ENCODE data around the gene INSYN1.

The INSYN1 gene

DNA sequence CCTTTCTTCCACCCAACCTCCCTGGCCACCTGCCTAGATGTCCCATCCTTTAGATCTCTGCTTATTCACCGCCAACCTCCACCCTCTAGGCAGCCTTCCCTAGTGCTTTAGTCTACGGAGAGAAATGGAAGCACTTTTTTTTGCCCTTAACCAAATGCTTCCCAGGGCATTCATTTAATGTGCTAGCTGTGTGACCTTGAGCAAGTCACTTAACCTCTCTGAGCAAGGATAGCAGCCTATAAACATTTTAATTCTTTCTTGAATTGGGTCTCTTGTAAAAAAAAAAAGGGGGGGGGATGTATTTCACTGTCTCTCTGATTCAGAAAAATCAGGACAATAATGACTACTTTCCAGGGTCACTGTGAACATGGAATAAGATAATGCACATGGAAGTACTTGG, 3.2 kb upstream of the INSYN1 start:
- 83% methylated on average over 2 of the region's 2 CpGs for WGBS
- H3K9me3 ChIP-seq (ENCODE audit: insufficient read depth, low read depth, low read length): no peaks in the 10 kb centered on the region
- H3K36me3 ChIP-seq (ENCODE audit: insufficient read depth, low read length): no peaks in the 10 kb centered on the region
- no peak overlapping the region for H3K27ac ChIP-seq (ENCODE audit: low read depth, low read length)
- H3K9ac ChIP-seq (ENCODE audit: low read depth, low read length): no peak overlapping the region
- no peak overlapping the region for H3K4me3 ChIP-seq (ENCODE audit: low read length)
- peaks cover 27% of the 10 kb centered on the region for H3K27me3 ChIP-seq (ENCODE audit: insufficient read depth, low read length)
- peaks cover 16% of the 10 kb centered on the region; the same call in 1 of the 2 replicates for H3K4me1 ChIP-seq (ENCODE audit: insufficient read depth, low read length)

DNA sequence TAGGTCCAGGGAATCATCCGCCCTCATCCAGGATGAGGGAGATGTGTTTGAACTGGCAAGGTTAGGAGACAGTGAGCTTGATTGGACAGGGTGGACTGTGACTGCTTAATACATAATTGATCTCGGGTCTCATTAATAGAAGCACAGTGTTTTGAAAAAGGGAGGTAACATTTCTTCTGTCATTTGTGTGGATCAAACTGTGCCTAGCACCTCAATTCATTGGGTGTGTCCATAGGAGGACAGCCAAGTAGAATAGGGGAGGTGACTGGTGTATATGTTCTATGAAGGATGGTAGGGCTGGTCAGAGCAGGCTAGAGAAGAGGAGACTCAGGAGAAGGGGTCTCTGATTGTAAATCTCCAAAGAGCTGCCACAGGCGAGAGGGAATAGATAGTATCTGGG, 2.8 kb upstream of the INSYN1 start:
- Histone ChIP-seq H3K9ac (ENCODE audit: low read depth, low read length) (no peak overlapping the region), H3K4me3 (ENCODE audit: low read length) (no peak overlapping the region), H3K36me3 (ENCODE audit: insufficient read depth, low read length) (no peaks in the 10 kb centered on the region), H3K27me3 (ENCODE audit: insufficient read depth, low read length) (peaks cover 32% of the 10 kb centered on the region), H3K4me1 (ENCODE audit: insufficient read depth, low read length) (peaks cover 16% of the 10 kb centered on the region; the same call in 1 of the 2 replicates), H3K27ac (ENCODE audit: low read depth, low read length) (no peak overlapping the region), H3K9me3 (ENCODE audit: insufficient read depth, low read depth, low read length) (no peaks in the 10 kb centered on the region)
- WGBS: 91% methylated on average over 3 of the region's 3 CpGs

DNA sequence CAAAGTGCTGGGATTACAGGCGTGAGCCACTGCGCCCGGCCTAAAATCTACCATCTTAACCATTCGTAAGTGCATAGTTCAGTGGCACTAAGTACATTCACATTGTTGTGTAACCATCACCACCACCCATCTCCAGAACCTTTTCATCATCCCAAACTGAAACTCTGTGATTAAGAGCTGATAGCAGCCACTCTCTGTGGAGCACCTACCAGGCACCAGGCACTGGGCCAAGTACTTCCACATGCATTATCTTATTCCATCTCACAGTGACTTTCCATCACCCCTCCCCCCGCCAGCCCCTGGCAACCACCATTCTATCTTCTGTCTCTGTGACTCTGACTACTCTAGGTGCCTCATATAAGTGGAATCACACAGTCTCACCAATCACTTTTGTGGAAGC, 2.3 kb upstream of the INSYN1 start:
- H3K27me3 ChIP-seq (ENCODE audit: insufficient read depth, low read length): peaks cover 35% of the 10 kb centered on the region
- H3K36me3 ChIP-seq (ENCODE audit: insufficient read depth, low read length): no peaks in the 10 kb centered on the region
- H3K9ac ChIP-seq (ENCODE audit: low read depth, low read length): no peak overlapping the region
- WGBS: 89% methylated on average over 5 of the region's 5 CpGs
- no peak overlapping the region for H3K27ac ChIP-seq (ENCODE audit: low read depth, low read length)
- peaks cover 16% of the 10 kb centered on the region; the same call in 1 of the 2 replicates for H3K4me1 ChIP-seq (ENCODE audit: insufficient read depth, low read length)
- H3K4me3 ChIP-seq (ENCODE audit: low read length): no peak overlapping the region
- H3K9me3 ChIP-seq (ENCODE audit: insufficient read depth, low read depth, low read length): no peaks in the 10 kb centered on the region

DNA sequence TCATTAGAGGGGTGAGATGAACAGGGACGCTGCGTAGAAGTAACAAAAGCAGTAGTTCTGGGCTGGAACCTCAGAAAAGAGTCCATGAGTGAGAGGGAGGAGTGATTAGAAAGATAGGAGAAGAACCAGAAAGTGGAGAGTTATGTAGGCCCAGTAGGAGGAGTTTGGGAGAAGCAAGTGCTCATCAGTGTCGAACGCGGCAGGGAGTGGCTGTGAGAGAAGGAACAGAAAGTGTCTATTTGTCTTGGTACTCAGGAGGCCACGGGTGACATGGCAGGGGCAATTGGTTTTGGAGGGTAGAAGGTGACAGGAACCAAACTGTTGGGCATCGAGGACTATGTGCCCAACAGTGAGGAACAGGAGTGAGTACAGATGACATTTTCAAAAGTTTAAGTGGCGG, 1.3 kb upstream of the INSYN1 start:
- H3K27me3 ChIP-seq (ENCODE audit: insufficient read depth, low read length): peaks cover 39% of the 10 kb centered on the region
- no peak overlapping the region for H3K27ac ChIP-seq (ENCODE audit: low read depth, low read length)

DNA sequence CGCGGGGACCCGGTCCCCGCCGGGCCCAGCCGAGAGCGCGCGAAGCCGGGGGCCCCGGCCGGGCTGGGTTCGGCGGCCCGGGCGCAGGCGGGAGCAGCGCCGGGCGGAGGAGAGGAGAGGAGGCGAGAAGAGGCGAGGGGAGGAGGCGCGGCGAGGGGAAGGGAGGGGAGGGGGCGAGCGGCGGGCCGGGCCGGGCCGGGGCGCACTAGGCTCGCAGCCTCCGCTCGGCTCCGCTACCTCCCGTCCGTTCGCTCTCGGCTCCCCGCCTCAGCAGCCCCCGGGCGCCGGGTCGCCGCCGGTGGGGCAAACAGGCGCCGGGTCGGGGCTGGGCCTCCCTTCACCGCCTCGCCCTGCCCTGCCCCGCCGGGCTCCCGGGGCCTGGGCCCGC, 351 bp downstream of the INSYN1 start:
- Histone ChIP-seq H3K4me3 (ENCODE audit: low read length) (peak overlapping the region; percentile 71), H3K27ac (ENCODE audit: low read depth, low read length) (no peak overlapping the region), H3K36me3 (ENCODE audit: insufficient read depth, low read length) (no peaks in the 10 kb centered on the region), H3K9me3 (ENCODE audit: insufficient read depth, low read depth, low read length) (no peaks in the 10 kb centered on the region), H3K4me1 (ENCODE audit: insufficient read depth, low read length) (peaks cover 16% of the 10 kb centered on the region), H3K9ac (ENCODE audit: low read depth, low read length) (peak overlapping the region; percentile 35; the same call in 1 of the 2 replicates), H3K27me3 (ENCODE audit: insufficient read depth, low read length) (peaks cover 34% of the 10 kb centered on the region)
- WGBS: 1% methylated on average over 56 of the region's 56 CpGs

More for the DNA sequence above, 1.3 kb upstream of the INSYN1 start:
- no peaks in the 10 kb centered on the region for H3K36me3 ChIP-seq (ENCODE audit: insufficient read depth, low read length)
- peaks cover 16% of the 10 kb centered on the region; the same call in 1 of the 2 replicates for H3K4me1 ChIP-seq (ENCODE audit: insufficient read depth, low read length)
- H3K4me3 ChIP-seq (ENCODE audit: low read length): no peak overlapping the region
- no peaks in the 10 kb centered on the region for H3K9me3 ChIP-seq (ENCODE audit: insufficient read depth, low read depth, low read length)
- no peak overlapping the region for H3K9ac ChIP-seq (ENCODE audit: low read depth, low read length)
- WGBS: 70% methylated on average over 8 of the region's 8 CpGs

DNA sequence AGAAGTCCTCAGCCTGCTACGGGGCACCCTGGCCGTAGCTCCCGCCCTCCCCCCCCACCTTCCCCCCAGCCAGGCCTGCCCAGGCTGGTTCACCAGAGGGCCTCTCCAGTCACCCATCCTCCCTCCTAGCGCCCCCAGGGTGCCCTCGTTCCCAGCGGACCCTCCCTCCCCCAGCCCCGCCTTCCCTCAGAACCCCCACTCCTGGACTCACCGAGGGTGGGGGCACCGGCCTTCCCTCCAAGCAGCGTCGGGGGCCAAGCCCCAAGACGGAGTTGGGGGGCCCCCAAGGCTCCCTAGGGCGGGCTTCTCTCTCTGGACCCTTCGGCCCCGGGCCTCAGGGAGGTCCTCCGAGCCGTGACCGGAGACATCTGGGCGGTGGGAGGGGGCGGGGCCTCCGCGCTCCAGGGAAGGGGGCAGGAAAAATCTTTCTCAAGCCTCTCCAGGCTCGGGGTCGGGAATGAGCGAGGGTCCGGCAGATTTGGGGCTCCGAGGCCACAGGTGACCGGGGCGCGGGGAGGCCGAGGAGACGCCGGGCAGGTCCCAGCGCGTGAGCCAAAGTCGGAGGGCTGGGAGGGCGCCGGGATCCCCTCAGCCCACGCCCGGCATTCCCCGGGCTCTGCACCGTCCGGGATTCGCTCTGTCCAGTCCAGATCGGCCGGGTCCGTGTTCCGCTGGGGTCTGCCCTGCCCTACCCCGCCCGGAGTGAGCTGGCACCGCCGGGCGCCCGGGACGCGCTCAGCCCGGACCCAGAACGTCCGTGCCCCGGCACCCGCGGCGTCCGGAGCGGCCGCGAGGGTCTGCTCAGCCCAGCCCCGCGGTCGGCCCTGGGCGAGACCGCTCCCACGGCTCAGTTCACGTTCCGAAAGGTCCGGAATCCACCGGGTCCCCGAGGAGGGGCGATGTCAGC, 999 bp downstream of the INSYN1 start:
- Histone ChIP-seq H3K27ac (ENCODE audit: low read depth, low read length) (no peak overlapping the region), H3K36me3 (ENCODE audit: insufficient read depth, low read length) (no peaks in the 10 kb centered on the region), H3K9me3 (ENCODE audit: insufficient read depth, low read depth, low read length) (no peaks in the 10 kb centered on the region), H3K4me3 (ENCODE audit: low read length) (peak overlapping the region; percentile 71), H3K9ac (ENCODE audit: low read depth, low read length) (peak overlapping the region; percentile 35; the same call in 1 of the 2 replicates), H3K4me1 (ENCODE audit: insufficient read depth, low read length) (peaks cover 18% of the 10 kb centered on the region), H3K27me3 (ENCODE audit: insufficient read depth, low read length) (peaks cover 34% of the 10 kb centered on the region)
- WGBS: under 1% methylated on average over 76 of the region's 79 CpGs

DNA sequence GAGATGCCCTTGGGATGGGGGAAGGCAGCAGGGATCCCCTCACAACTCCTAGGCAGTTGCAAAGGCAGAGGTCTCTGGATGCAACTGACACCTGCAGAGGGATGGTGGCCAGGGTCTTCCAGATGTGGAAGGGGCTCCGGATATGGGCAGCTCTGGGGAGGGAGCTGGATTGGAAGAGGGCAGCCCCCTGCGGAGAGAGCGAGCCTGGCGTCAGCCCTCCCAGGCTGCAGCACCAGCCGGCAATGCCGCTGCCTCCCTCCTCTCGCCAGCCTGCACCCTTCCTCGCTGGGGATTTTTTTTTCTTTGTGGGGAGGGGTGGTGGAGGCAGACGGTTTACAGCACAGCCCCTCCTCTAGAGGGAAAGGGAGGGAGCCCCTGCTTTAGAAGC, 1.6 kb downstream of the INSYN1 start:
- Histone ChIP-seq H3K9me3 (ENCODE audit: insufficient read depth, low read depth, low read length) (no peaks in the 10 kb centered on the region), H3K9ac (ENCODE audit: low read depth, low read length) (no peak overlapping the region), H3K4me3 (ENCODE audit: low read length) (peak overlapping the region; percentile 50), H3K36me3 (ENCODE audit: insufficient read depth, low read length) (no peaks in the 10 kb centered on the region), H3K27me3 (ENCODE audit: insufficient read depth, low read length) (peaks cover 34% of the 10 kb centered on the region), H3K27ac (ENCODE audit: low read depth, low read length) (no peak overlapping the region), H3K4me1 (ENCODE audit: insufficient read depth, low read length) (peaks cover 24% of the 10 kb centered on the region)
- 9% methylated on average over 8 of the region's 9 CpGs for WGBS

DNA sequence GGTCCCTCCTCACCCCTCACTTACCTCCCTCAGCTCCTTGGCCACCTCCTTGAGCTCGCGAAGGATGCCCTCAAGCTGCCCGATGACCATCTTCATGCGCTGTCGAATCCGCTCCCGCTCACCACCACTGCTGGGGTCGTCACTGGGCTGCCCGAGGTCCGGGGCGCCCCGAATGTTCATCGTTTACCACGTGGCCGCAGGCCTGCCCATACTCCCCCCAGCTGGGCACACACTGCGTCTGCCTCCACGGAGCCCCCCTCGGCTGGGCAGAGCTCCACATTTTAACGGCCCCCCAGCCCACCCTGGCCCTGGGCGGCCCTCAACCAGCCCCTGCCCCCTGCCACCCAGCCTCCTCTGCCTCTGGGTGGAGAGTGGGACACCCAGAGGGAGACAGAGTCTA, 2.2 kb downstream of the INSYN1 start:
- WGBS: 85% methylated on average over 20 of the region's 20 CpGs
- no peak overlapping the region for H3K9ac ChIP-seq (ENCODE audit: low read depth, low read length)

DNA sequence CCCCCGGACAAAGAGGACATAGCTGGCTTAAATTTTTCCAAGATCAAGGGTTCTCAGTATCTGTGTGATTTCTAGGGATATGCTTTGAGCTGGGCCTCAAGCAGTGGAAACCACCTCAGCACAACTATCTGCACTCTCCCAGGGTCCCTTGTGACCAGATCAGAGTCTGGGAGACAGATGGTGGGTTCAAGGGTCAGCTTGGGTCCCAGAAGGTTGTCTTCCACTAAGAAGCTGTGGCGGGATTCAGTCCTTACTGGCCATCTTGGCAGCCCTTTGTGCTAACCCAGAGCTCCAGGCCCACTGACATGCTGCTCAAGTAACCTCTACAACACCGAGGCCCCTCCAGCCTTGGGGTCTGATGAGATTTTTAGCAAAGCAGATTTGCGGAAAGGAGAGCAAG, 2.7 kb downstream of the INSYN1 start:
- peaks cover 26% of the 10 kb centered on the region for H3K4me1 ChIP-seq (ENCODE audit: insufficient read depth, low read length)
- no peaks in the 10 kb centered on the region for H3K36me3 ChIP-seq (ENCODE audit: insufficient read depth, low read length)
- H3K9me3 ChIP-seq (ENCODE audit: insufficient read depth, low read depth, low read length): no peaks in the 10 kb centered on the region
- no peak overlapping the region for H3K27ac ChIP-seq (ENCODE audit: low read depth, low read length)
- no peak overlapping the region for H3K9ac ChIP-seq (ENCODE audit: low read depth, low read length)
- peaks cover 34% of the 10 kb centered on the region for H3K27me3 ChIP-seq (ENCODE audit: insufficient read depth, low read length)
- H3K4me3 ChIP-seq (ENCODE audit: low read length): no peak overlapping the region
- 91% methylated on average over 4 of the region's 4 CpGs for WGBS

More for the DNA sequence above, 2.2 kb downstream of the INSYN1 start:
- peaks cover 26% of the 10 kb centered on the region for H3K4me1 ChIP-seq (ENCODE audit: insufficient read depth, low read length)
- peak overlapping the region; percentile 50; the same call in 1 of the 2 replicates for H3K4me3 ChIP-seq (ENCODE audit: low read length)
- no peaks in the 10 kb centered on the region for H3K36me3 ChIP-seq (ENCODE audit: insufficient read depth, low read length)
- H3K27ac ChIP-seq (ENCODE audit: low read depth, low read length): no peak overlapping the region
- peaks cover 34% of the 10 kb centered on the region for H3K27me3 ChIP-seq (ENCODE audit: insufficient read depth, low read length)
- H3K9me3 ChIP-seq (ENCODE audit: insufficient read depth, low read depth, low read length): no peaks in the 10 kb centered on the region

DNA sequence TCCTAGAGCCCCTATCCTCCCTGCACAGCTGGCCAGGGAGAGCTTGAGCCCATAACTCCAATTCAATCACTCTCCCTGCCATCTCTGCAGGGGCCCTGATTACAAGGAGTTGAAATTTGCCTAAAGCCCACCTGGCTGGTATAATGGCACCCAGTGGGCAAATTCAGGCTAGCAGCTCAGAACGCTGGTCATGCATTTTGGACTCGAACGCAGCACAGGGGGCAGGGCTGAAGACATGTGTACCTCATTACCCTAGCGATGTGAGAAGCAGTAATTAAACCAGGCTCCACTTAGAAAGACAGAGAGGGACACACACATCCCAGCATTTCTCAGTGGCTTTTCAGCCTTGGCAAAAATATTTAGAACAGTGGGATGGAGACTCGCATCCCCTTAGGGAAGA, 3.2 kb downstream of the INSYN1 start:
- Histone ChIP-seq H3K9me3 (ENCODE audit: insufficient read depth, low read depth, low read length) (no peaks in the 10 kb centered on the region), H3K36me3 (ENCODE audit: insufficient read depth, low read length) (no peaks in the 10 kb centered on the region), H3K27me3 (ENCODE audit: insufficient read depth, low read length) (peaks cover 34% of the 10 kb centered on the region), H3K4me1 (ENCODE audit: insufficient read depth, low read length) (peaks cover 26% of the 10 kb centered on the region), H3K9ac (ENCODE audit: low read depth, low read length) (no peak overlapping the region), H3K27ac (ENCODE audit: low read depth, low read length) (no peak overlapping the region), H3K4me3 (ENCODE audit: low read length) (no peak overlapping the region)
- 88% methylated on average over 5 of the region's 5 CpGs for WGBS

DNA sequence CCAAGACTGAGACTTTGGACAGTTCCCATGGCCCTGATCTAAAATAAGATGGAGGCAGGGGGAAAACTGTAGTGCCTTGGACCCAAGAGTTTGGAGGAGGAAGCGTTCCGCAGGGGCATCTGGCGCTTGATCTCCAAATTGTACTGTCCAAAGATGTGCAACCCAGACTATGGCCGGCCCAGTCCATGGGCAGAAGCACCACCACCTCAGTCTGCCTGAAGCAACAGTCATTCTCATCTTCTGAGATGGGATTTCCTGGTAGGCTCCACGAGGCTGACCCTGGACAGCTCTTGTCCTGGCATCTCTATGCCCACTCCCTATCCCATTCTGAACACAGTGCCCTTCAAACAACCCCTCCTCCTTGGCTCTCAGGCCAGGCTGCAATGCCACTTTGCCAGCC, 3.6 kb downstream of the INSYN1 start:
- H3K27me3 ChIP-seq (ENCODE audit: insufficient read depth, low read length): peaks cover 34% of the 10 kb centered on the region
- no peak overlapping the region for H3K9ac ChIP-seq (ENCODE audit: low read depth, low read length)

More for the DNA sequence above, 3.6 kb downstream of the INSYN1 start:
- Histone ChIP-seq H3K27ac (ENCODE audit: low read depth, low read length) (no peak overlapping the region), H3K4me1 (ENCODE audit: insufficient read depth, low read length) (peaks cover 26% of the 10 kb centered on the region), H3K4me3 (ENCODE audit: low read length) (no peak overlapping the region), H3K36me3 (ENCODE audit: insufficient read depth, low read length) (no peaks in the 10 kb centered on the region), H3K9me3 (ENCODE audit: insufficient read depth, low read depth, low read length) (no peaks in the 10 kb centered on the region)
- 91% methylated on average over 5 of the region's 5 CpGs for WGBS

All from HUES64 (cell line).